H1 (cell line): ENCODE results near the gene PARS2. TPM values are rescaled to one million over a fixed set of nuclear protein-coding genes. Genes with fewer than 3 reads are reported as not detected.

Experiments
- CTCF ChIA-PET: fragments of 300-600 bp; sonication (Branson Sonifier 250); formaldehyde crosslinking; loops from one replicate; lab custom pipeline; 2021; ENCODE audit not compliant: partially characterized antibody; lab: Charles Lee
- POLR2A ChIA-PET: fragments of 300-600 bp; sonication (Branson Sonifier 250); formaldehyde crosslinking; loops from one replicate; lab custom pipeline; 2021; ENCODE audit warnings: inconsistent platforms; ENCODE audit not compliant: partially characterized antibody; lab: Charles Lee
- DNase-seq, 2 experiments: peaks; one replicate each; pipeline versions ENCODE4 v3.0.0 to v3.0.0-alpha.2; 2010 to 2022; ENCODE audit warnings: low spot score in 2 of 2, low read depth in 1 of 2, mixed read lengths in 1 of 2
- FAIRE-seq: peaks from 2 replicates; lab custom pipeline; 2011; peaks lifted over from hg19 to GRCh38; lab: Jason Lieb, UNC
- H2AFZ ChIP-seq: 2 replicates; pipeline ENCODE4 v1.8.1; 2012; ENCODE audit warnings: low read length, inconsistent platforms
- H2AK5ac ChIP-seq: 2 replicates; pipeline ENCODE4 v1.6.1; 2013; ENCODE audit warnings: low read depth, low read length
- H2BK120ac ChIP-seq: replicated peaks from 2 replicates; pipeline ENCODE3; 2013; ENCODE audit warnings: low read depth, low read length, inconsistent platforms
- H2BK12ac ChIP-seq: 2 replicates; pipeline ENCODE4 v1.6.1; 2013; ENCODE audit warnings: low read depth, low read length
- H2BK15ac ChIP-seq: 2 replicates; pipeline ENCODE4 v1.6.1; 2013; ENCODE audit warnings: low read length
- H2BK20ac ChIP-seq: 2 replicates; pipeline ENCODE4 v1.6.1; 2013; ENCODE audit warnings: low read length
- H2BK5ac ChIP-seq: 2 replicates; pipeline ENCODE4 v1.6.1; 2013; ENCODE audit warnings: low read depth, low read length
- H3K14ac ChIP-seq: 2 replicates; pipeline ENCODE4 v1.6.1; 2013; ENCODE audit warnings: inconsistent platforms; ENCODE audit not compliant: insufficient read length
- H3K18ac ChIP-seq: 2 replicates; pipeline ENCODE4 v1.6.1; 2013; ENCODE audit warnings: low read length; ENCODE audit errors: extremely low read depth
- H3K23ac ChIP-seq: 2 replicates; pipeline ENCODE4 v1.6.1; 2013; ENCODE audit warnings: inconsistent platforms; ENCODE audit not compliant: insufficient read length
- H3K23me2 ChIP-seq: 2 replicates; pipeline ENCODE4 v1.6.1; 2013; ENCODE audit warnings: low read depth, low read length
- H3K27ac ChIP-seq: 2 replicates; pipeline ENCODE4 v1.6.1; 2011; ENCODE audit warnings: low read depth, low read length, inconsistent platforms
- H3K27me3 ChIP-seq, 4 experiments: replicated peaks in 1 of 4; 1 replicate in 1 of 4; 2 replicates in 3 of 4; pipeline versions ENCODE4 v1.6.1 to v1.8.1; 2011 to 2013; ENCODE audit warnings: low read length in 3 of 4, mild to moderate bottlenecking in 3 of 4, inconsistent platforms in 2 of 4, mixed read lengths in 2 of 4, moderate library complexity in 1 of 4; ENCODE audit not compliant: control insufficient read depth in 3 of 4, insufficient read depth in 3 of 4; ENCODE audit errors: extremely low read depth in 1 of 4
- H3K36me3 ChIP-seq, 4 experiments: 2 replicates each; pipeline versions ENCODE4 v1.6.1 to v1.8.1; 2011 to 2013; ENCODE audit warnings: mild to moderate bottlenecking in 4 of 4, low read length in 3 of 4, moderate library complexity in 2 of 4, control low read depth in 1 of 4, inconsistent platforms in 1 of 4; ENCODE audit not compliant: insufficient read depth in 4 of 4, control insufficient read depth in 2 of 4
- H3K4ac ChIP-seq: replicated peaks from 2 replicates; pipeline ENCODE3; 2013; ENCODE audit warnings: low read length, low read depth, mixed read lengths, inconsistent platforms; ENCODE audit not compliant: insufficient read length
- H3K4me1 ChIP-seq, 4 experiments: replicated peaks in 1 of 4; 1 replicate in 1 of 4; 2 replicates in 3 of 4; pipeline versions ENCODE4 v1.6.1 to v1.8.1; 2011 to 2013; ENCODE audit warnings: low read length in 3 of 4, inconsistent platforms in 2 of 4, mixed read lengths in 1 of 4; ENCODE audit not compliant: insufficient read depth in 4 of 4, control insufficient read depth in 3 of 4
- H3K4me2 ChIP-seq, 2 experiments: 2 replicates each; pipeline versions ENCODE4 v1.6.1 to v1.8.1; 2011 to 2013; ENCODE audit warnings: low read depth in 2 of 2, low read length in 2 of 2, control low read depth in 1 of 2, inconsistent platforms in 1 of 2, mild to moderate bottlenecking in 1 of 2; ENCODE audit not compliant: insufficient read depth in 1 of 2
- H3K4me3 ChIP-seq, 4 experiments: fragments of 200-600, 300-600 bp in 1 of 4; sonication (generic), shearing (Covaris generic), sonication (Bioruptor Twin) in 1 of 4; 2 replicates each; pipeline versions ENCODE4 v1.5.1 to v1.8.1; 2011 to 2016; ENCODE audit warnings: low read length in 4 of 4, low read depth in 3 of 4, control low read depth in 2 of 4, inconsistent platforms in 2 of 4, mild to moderate bottlenecking in 2 of 4, mixed read lengths in 1 of 4, moderate library complexity in 1 of 4; ENCODE audit not compliant: insufficient read depth in 2 of 4; ENCODE audit errors: extremely low read depth in 1 of 4
- H3K56ac ChIP-seq: replicated peaks from 2 replicates; pipeline ENCODE3; 2013; ENCODE audit warnings: low read depth, mild to moderate bottlenecking, mixed read lengths, low read length, inconsistent platforms; ENCODE audit not compliant: insufficient read length
- H3K79me1 ChIP-seq: 2 replicates; pipeline ENCODE4 v1.6.1; 2013; ENCODE audit warnings: low read depth, low read length, control low read depth
- H3K79me2 ChIP-seq, 2 experiments: 2 replicates each; pipeline versions ENCODE4 v1.6.1 to v1.8.1; 2012 to 2013; ENCODE audit warnings: low read length in 2 of 2, mild to moderate bottlenecking in 2 of 2, inconsistent platforms in 1 of 2; ENCODE audit not compliant: insufficient read depth in 2 of 2, control insufficient read depth in 1 of 2
- H3K9ac ChIP-seq, 4 experiments: replicated peaks in 1 of 4; 1 replicate in 1 of 4; 2 replicates in 3 of 4; pipeline versions ENCODE4 v1.6.1 to v1.8.1; 2011 to 2013; ENCODE audit warnings: low read depth in 3 of 4, low read length in 3 of 4, control low read depth in 2 of 4, mild to moderate bottlenecking in 2 of 4, moderate library complexity in 2 of 4, inconsistent platforms in 1 of 4; ENCODE audit errors: extremely low read depth in 1 of 4
- H3K9me3 ChIP-seq, 2 experiments: 2 replicates each; pipeline versions ENCODE4 v1.6.1 to v1.8.1; 2012 to 2013; ENCODE audit warnings: mild to moderate bottlenecking in 2 of 2, moderate library complexity in 2 of 2, control low read depth in 1 of 2, inconsistent platforms in 1 of 2, low read depth in 1 of 2, low read length in 1 of 2, mixed read lengths in 1 of 2; ENCODE audit not compliant: insufficient read depth in 2 of 2
- H4K20me1 ChIP-seq, 2 experiments: replicated peaks in 1 of 2; 2 replicates each; pipeline versions ENCODE3 to v1.8.1; 2011 to 2013; ENCODE audit warnings: inconsistent platforms in 2 of 2, low read length in 2 of 2, mild to moderate bottlenecking in 1 of 2; ENCODE audit not compliant: insufficient read depth in 2 of 2, control insufficient read depth in 1 of 2
- H4K5ac ChIP-seq: 2 replicates; pipeline ENCODE4 v1.6.1; 2013; ENCODE audit warnings: low read length, low read depth, mixed read lengths, inconsistent platforms; ENCODE audit not compliant: insufficient read length
- H4K8ac ChIP-seq: 2 replicates; pipeline ENCODE4 v1.8.0; 2013; ENCODE audit warnings: mild to moderate bottlenecking, moderate library complexity, low read length, inconsistent platforms; ENCODE audit not compliant: insufficient read depth; ENCODE audit errors: extremely low read depth
- H4K91ac ChIP-seq: replicated peaks from 2 replicates; pipeline ENCODE3; 2013; ENCODE audit warnings: low read length, mixed read lengths, inconsistent platforms; ENCODE audit not compliant: insufficient read length
- BRCA1 ChIP-seq: IDR thresholded peaks from 2 replicates; pipeline ENCODE4 v1.6.1; 2012; ENCODE audit warnings: low read depth, low read length, improper control_type of control experiment
- CHD1 ChIP-seq: IDR thresholded peaks from 2 replicates; pipeline ENCODE4 v1.6.1; 2012; ENCODE audit warnings: low read depth, low read length, improper control_type of control experiment
- CREB1 ChIP-seq: IDR thresholded peaks from 2 replicates; pipeline ENCODE4 v1.6.1; 2012; ENCODE audit warnings: inconsistent platforms
- ZNF274 ChIP-seq: IDR thresholded peaks from 2 replicates; pipeline ENCODE4 v1.7.0; 2012; ENCODE audit warnings: low read length, borderline replicate concordance; ENCODE audit errors: extremely low read depth
- WGBS, 2 experiments: shearing (Covaris generic) in 1 of 2; methylation state at CpG; one replicate each; pipeline versions ENCODE4 v1.1.6 to v1.1.7; 2013 to 2015; ENCODE audit warnings: low lambda C conversion rate in 2 of 2, mixed read lengths in 2 of 2, inconsistent platforms in 1 of 2, low coverage in 1 of 2, missing lambda C conversion rate in 1 of 2; ENCODE audit not compliant: insufficient replicate concordance in 2 of 2, insufficient coverage in 1 of 2, insufficient read length in 1 of 2; ENCODE audit errors: extremely low coverage in 1 of 2, missing lambda C conversion rate in 1 of 2; 5-methylcytosine and 5-hydroxymethylcytosine counted together
- polyA plus RNA-seq, 7 experiments: library from polyadenylated mRNA; depleted of rRNA in 3 of 7; stranded (reverse) in 5 of 7; unstranded in 2 of 7; fragments of >200 nt in 5 of 7; fragments of 200-250 nt in 2 of 7; gene quantifications; 1 replicate in 5 of 7; 2 replicates in 1 of 7; 4 replicates in 1 of 7; pipeline versions ENCODE4 v1.2.1 to v1.2.3, GENCODE V29; 2011 to 2013; ENCODE audit warnings: missing spikeins in 2 of 7, mixed read lengths in 2 of 7
- total RNA-seq: library from RNA; stranded (reverse); fragmentation: NEBNext Ultra II Directional; extraction: Animal tissue kit (Norgen Biotek cat#: 25700); gene quantifications from 2 replicates; pipeline ENCODE4 v1.2.1, GENCODE V29; 2021
- TF ChIP-seq, protein P1 (sequence below): IDR thresholded peaks from 2 replicates; pipeline ENCODE4 v1.6.1; 2012; ENCODE audit warnings: low read length, inconsistent platforms

The PARS2 gene
- total and polyA plus RNA-seq, 2 of the 8 experiments (the other 6 are each of a cell fraction or from before 2014, with no cell fraction given), result 8.9 to 10.0 TPM

DNA sequence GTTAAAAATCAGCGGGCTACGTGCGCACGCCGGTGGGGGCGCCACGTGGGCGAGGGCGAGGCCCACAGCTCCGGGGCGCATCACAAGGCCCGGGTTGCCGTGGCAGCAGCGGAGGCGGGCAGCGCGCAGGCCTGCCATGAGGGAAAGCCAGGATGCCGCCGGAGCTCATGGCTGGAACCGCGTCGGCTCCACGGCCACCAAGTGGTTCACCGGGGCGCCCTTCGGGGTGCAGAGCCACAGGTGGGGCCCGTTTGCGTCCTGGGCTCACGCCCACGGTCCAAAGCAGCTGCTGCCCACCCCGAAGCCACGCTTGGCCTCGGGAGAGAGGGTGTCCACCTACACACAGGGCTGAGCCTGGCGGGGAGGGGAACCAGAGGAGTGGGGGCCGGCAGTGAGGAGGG lies 41.7 kb upstream of the PARS2 start:
- DNase-seq (no peak), FAIRE-seq (no peak)
- no peak overlapping the region for H3K9ac ChIP-seq
- no peaks in the 10 kb centered on the region for H4K20me1 ChIP-seq
- CTCF ChIA-PET, result interaction anchor here (1.0 to 5.4 kb wide), 4 partner anchors 14 to 133 kb away, joined by 3 to 80 read pairs (median 5); no protein-coding TSS in a partner anchor
- H3K4me1 ChIP-seq, result 0 out of 7 replicates have a peak, but pooled peaks cover 0 to under 1% (median 0%) of the 10 kb centered on the region in 4 experiments
- POLR2A ChIA-PET, result no interaction called here
- no peak overlapping the region for H2BK12ac ChIP-seq
- WGBS, 2 experiments, result 84% methylated on average over 31 of the region's 35 CpGs; no CpG with 5 or more reads in 1 of the 2 experiments
- H3K4me3 ChIP-seq, result no peak overlapping the region
- no peaks in the 10 kb centered on the region for H3K79me2 ChIP-seq
- H3K4me2 ChIP-seq, result no peak overlapping the region
- H2AK5ac ChIP-seq, result no peak overlapping the region
- no peak overlapping the region for H4K91ac ChIP-seq
- H3K27ac ChIP-seq, result no peak overlapping the region
- H3K36me3 ChIP-seq, result no peaks in the 10 kb centered on the region
- H3K9me3 ChIP-seq, result no peaks in the 10 kb centered on the region
- no peak overlapping the region for H3K23ac ChIP-seq
- no peak overlapping the region for H3K14ac ChIP-seq
- H2BK120ac ChIP-seq, result no peak overlapping the region
- no peak overlapping the region for H2BK5ac ChIP-seq
- H3K56ac ChIP-seq, result no peak overlapping the region
- peaks cover 0 to 10% (median 6%) of the 10 kb centered on the region in 4 experiments; a peak in 5 of 7 replicates for H3K27me3 ChIP-seq
- no peak overlapping the region for H2BK15ac ChIP-seq
- H3K4ac ChIP-seq, result no peak overlapping the region
- H3K79me1 ChIP-seq, result no peaks in the 10 kb centered on the region
- H2BK20ac ChIP-seq, result no peak overlapping the region
- H4K8ac ChIP-seq, result peak overlapping the region; percentile 7; the same call in 1 of the 2 replicates
- no peak overlapping the region for H2AFZ ChIP-seq
- peaks cover under 1% of the 10 kb centered on the region; the same call in 1 of the 2 replicates for H3K23me2 ChIP-seq
- no peak overlapping the region for H3K18ac ChIP-seq
- H4K5ac ChIP-seq, result no peak overlapping the region
- TF ChIP-seq BRCA1 (no peak), CREB1 (no peak), CHD1 (no peak), ZNF274 (no peak)
- TF ChIP-seq, protein P1, sequence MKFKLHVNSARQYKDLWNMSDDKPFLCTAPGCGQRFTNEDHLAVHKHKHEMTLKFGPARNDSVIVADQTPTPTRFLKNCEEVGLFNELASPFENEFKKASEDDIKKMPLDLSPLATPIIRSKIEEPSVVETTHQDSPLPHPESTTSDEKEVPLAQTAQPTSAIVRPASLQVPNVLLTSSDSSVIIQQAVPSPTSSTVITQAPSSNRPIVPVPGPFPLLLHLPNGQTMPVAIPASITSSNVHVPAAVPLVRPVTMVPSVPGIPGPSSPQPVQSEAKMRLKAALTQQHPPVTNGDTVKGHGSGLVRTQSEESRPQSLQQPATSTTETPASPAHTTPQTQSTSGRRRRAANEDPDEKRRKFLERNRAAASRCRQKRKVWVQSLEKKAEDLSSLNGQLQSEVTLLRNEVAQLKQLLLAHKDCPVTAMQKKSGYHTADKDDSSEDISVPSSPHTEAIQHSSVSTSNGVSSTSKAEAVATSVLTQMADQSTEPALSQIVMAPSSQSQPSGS, result no peak
